HepG2 (cell line): ENCODE measurements around the gene CEP170. TPM values are rescaled to one million over a fixed set of nuclear protein-coding genes. Genes with fewer than 3 reads are reported as not detected.

Experiments
- ATAC-seq: fragments of 200-7000 bp; cut with Tn5 transposase; 3 replicates; pipeline ENCODE4 v1.9.1; 2020; ENCODE audit warnings: mild to moderate bottlenecking, moderate library complexity
- BruUV-seq: library from RNA; stranded (reverse); fragments of 400-500 nt; replicated peaks from 2 replicates; lab custom pipeline; 2021; lab: Mats Ljungman, UMichigan
- CTCF ChIA-PET: fragments of 300-600 bp; formaldehyde crosslinking; extraction: SDS; loops from one replicate; lab custom pipeline; 2021; ENCODE audit warnings: low total read pairs, inconsistent platforms, low intra/inter-chr PET ratio; lab: Yijun Ruan, JAX
- POLR2A ChIA-PET: fragments of 350-600 bp; sonication (Branson Sonifier 250); formaldehyde crosslinking; loops from one replicate; lab custom pipeline; 2020; ENCODE audit warnings: antibody characterized with exemption, inconsistent platforms; lab: Yijun Ruan, JAX
- DNase-seq: peaks from one replicate; pipeline ENCODE4 v3.0.0-alpha.2; 2015; ENCODE audit warnings: low spot score
- FAIRE-seq: peaks from 3 replicates; lab custom pipeline; 2011; peaks lifted over from hg19 to GRCh38; lab: Jason Lieb, UNC
- H2AFZ ChIP-seq: one replicate; pipeline ENCODE4 v1.6.1; 2011; ENCODE audit warnings: low read length, inconsistent platforms
- H3K27ac ChIP-seq: fragments of 300-600 bp; 3 replicates; pipeline ENCODE4 v1.8.0; 2011; ENCODE audit warnings: mixed run types, mild to moderate bottlenecking, mixed read lengths, low read length, inconsistent platforms; ENCODE audit not compliant: insufficient read depth; ENCODE audit errors: extremely low read length
- H3K27me3 ChIP-seq, 2 experiments: fragments of 200-600 bp in 1 of 2; 2 replicates in 1 of 2; 3 replicates in 1 of 2; pipeline versions ENCODE4 v1.6.0 to v1.8.0; 2011; ENCODE audit warnings: low read length in 2 of 2, mild to moderate bottlenecking in 2 of 2, moderate library complexity in 2 of 2, inconsistent platforms in 1 of 2; ENCODE audit not compliant: insufficient read depth in 2 of 2, control insufficient read depth in 1 of 2
- H3K36me3 ChIP-seq, 2 experiments: fragments of 200-600 bp in 1 of 2; replicated peaks in 1 of 2; 2 replicates in 1 of 2; 3 replicates in 1 of 2; pipeline versions ENCODE4 v1.5.1 to v1.8.0; 2011; ENCODE audit warnings: low read length in 2 of 2, inconsistent platforms in 1 of 2; ENCODE audit not compliant: insufficient read depth in 2 of 2, control insufficient read depth in 1 of 2
- H3K4me1 ChIP-seq: 2 replicates; pipeline ENCODE4 v1.5.1; 2012; ENCODE audit warnings: low read length, inconsistent platforms; ENCODE audit not compliant: insufficient read depth
- H3K4me2 ChIP-seq: 2 replicates; pipeline ENCODE4 v1.6.0; 2011; ENCODE audit warnings: low read depth, low read length, inconsistent platforms
- H3K4me3 ChIP-seq, 3 experiments: fragments of 200-600 bp in 1 of 3; sonication (generic), shearing (Covaris generic) in 1 of 3; replicated peaks in 1 of 3; 2 replicates each; pipeline ENCODE4 v1.5.1; 2011 to 2016; ENCODE audit warnings: low read length in 3 of 3, inconsistent platforms in 2 of 3, low read depth in 2 of 3, mild to moderate bottlenecking in 2 of 3, control low read depth in 1 of 3, mixed read lengths in 1 of 3; ENCODE audit not compliant: insufficient read depth in 1 of 3
- H3K79me2 ChIP-seq: one replicate; pipeline ENCODE4 v1.6.1; 2011; ENCODE audit warnings: low read length, inconsistent platforms; ENCODE audit not compliant: insufficient read depth
- H3K9ac ChIP-seq: 2 replicates; pipeline ENCODE4 v1.6.0; 2011; ENCODE audit warnings: mild to moderate bottlenecking, low read depth, low read length, inconsistent platforms; ENCODE audit not compliant: insufficient read depth
- H3K9me3 ChIP-seq: 2 replicates; pipeline ENCODE4 v1.5.1; 2012; ENCODE audit warnings: mild to moderate bottlenecking, low read length
- H4K20me1 ChIP-seq: 2 replicates; pipeline ENCODE4 v1.6.0; 2011; ENCODE audit warnings: inconsistent platforms, mild to moderate bottlenecking, low read length, moderate library complexity; ENCODE audit not compliant: insufficient read depth
- CREB1 ChIP-seq, 2 experiments: fragments of 450-650 bp in 1 of 2; IDR thresholded peaks; 2 replicates each; pipeline ENCODE4 v1.6.1; 2016 to 2017; ENCODE audit warnings: control low read depth in 1 of 2, mild to moderate bottlenecking in 1 of 2, missing compliant biosample characterization in 1 of 2, missing genetic modification characterization in 1 of 2
- JUNB ChIP-seq: sonication (generic); formaldehyde crosslinking; IDR thresholded peaks from 2 replicates; pipeline ENCODE4 v1.8.0; 2022; ENCODE audit warnings: missing genetic modification reagents, mild to moderate bottlenecking, borderline replicate concordance
- KMT2B ChIP-seq: IDR thresholded peaks from 2 replicates; pipeline ENCODE4 v1.6.1; 2016; ENCODE audit warnings: missing genetic modification reagents, missing compliant biosample characterization
- MEF2D ChIP-seq: sonication (generic); formaldehyde crosslinking; IDR thresholded peaks from 2 replicates; pipeline ENCODE4 v1.5.1; 2020; ENCODE audit warnings: mild to moderate bottlenecking, missing genetic modification reagents
- MTF1 ChIP-seq: sonication (generic); formaldehyde crosslinking; IDR thresholded peaks from 2 replicates; pipeline ENCODE4 v1.5.0; 2020; ENCODE audit warnings: missing genetic modification reagents
- PHF8 ChIP-seq: sonication (generic); formaldehyde crosslinking; IDR thresholded peaks from 2 replicates; pipeline ENCODE4 v1.5.0; 2020; ENCODE audit warnings: missing genetic modification reagents
- REPIN1 ChIP-seq: sonication (generic); formaldehyde crosslinking; IDR thresholded peaks from 2 replicates; pipeline ENCODE4 v1.8.0; 2022; ENCODE audit warnings: missing genetic modification reagents, low read depth, mild to moderate bottlenecking, borderline replicate concordance
- RFX1 ChIP-seq: fragments of 450-650 bp; IDR thresholded peaks from 2 replicates; pipeline ENCODE4 v1.6.1; 2017
- SNAPC2 ChIP-seq: sonication (generic); formaldehyde crosslinking; IDR thresholded peaks from 2 replicates; pipeline ENCODE4 v1.8.1; 2022; ENCODE audit warnings: mild to moderate bottlenecking, missing genetic modification reagents
- XBP1 ChIP-seq: sonication (generic); formaldehyde crosslinking; IDR thresholded peaks from 2 replicates; pipeline ENCODE4 v1.5.0; 2020; ENCODE audit warnings: missing genetic modification reagents
- ZNF282 ChIP-seq: fragments of 450-650 bp; IDR thresholded peaks from 2 replicates; pipeline ENCODE4 v1.6.1; 2018; ENCODE audit not compliant: partially characterized antibody
- WGBS: methylation state at CpG from one replicate; pipeline ENCODE4 v1.1.6; 2017; ENCODE audit warnings: low lambda C conversion rate; 5-methylcytosine and 5-hydroxymethylcytosine counted together
- in situ Hi-C: cut with HindIII; loops from 2 replicates; pipeline ENCODE4 v1.10.0; 2017; ENCODE audit warnings: low pct_unique_long_range_greater_than_20kb; ENCODE audit not compliant: extremely low pct_ligation_motif_present
- intact Hi-C: fragments of 100-400 bp; cut with micrococcal nuclease; formaldehyde crosslinking; loops from one replicate; pipeline ENCODE4 v1.10.0; 2022; ENCODE audit not compliant: unreplicated experiment
- polyA plus RNA-seq, 8 experiments: library from polyadenylated mRNA; depleted of rRNA in 3 of 8; stranded (reverse) in 7 of 8; unstranded in 1 of 8; fragments of >200 nt; fragmentation: Illumina TruSeq in 4 of 8; extraction: Trizol in 4 of 8; gene quantifications; 2 replicates each; pipeline versions ENCODE4 v1.2.1 to v1.2.3, GENCODE V29; 2011 to 2016; ENCODE audit warnings: low read depth in 4 of 8, missing spikeins in 1 of 8, mixed read lengths in 1 of 8; ENCODE audit not compliant: insufficient read depth in 1 of 8
- total RNA-seq, 5 experiments: library from RNA; depleted of rRNA; stranded (reverse); fragments of >200 nt; fragmentation: Illumina TruSeq; extraction: Trizol; gene quantifications; 2 replicates each; pipeline ENCODE4 v1.2.3, GENCODE V29; 2016; ENCODE audit warnings: low read depth in 1 of 5
- TF ChIP-seq, protein P1 (sequence below), 2 experiments: sonication (generic) in 1 of 2; formaldehyde crosslinking in 1 of 2; IDR thresholded peaks; 2 replicates each; pipeline versions ENCODE4 v1.4.0 to v1.6.1; 2016 to 2020; ENCODE audit warnings: borderline replicate concordance in 1 of 2, low read depth in 1 of 2, mild to moderate bottlenecking in 1 of 2, missing genetic modification reagents in 1 of 2
- TF ChIP-seq, protein P2 (sequence below): sonication (generic); formaldehyde crosslinking; IDR thresholded peaks from 2 replicates; pipeline ENCODE4 v1.8.0; 2022; ENCODE audit warnings: mild to moderate bottlenecking, missing genetic modification reagents, moderate library complexity
- TF ChIP-seq, protein P3 (sequence below): sonication (generic); formaldehyde crosslinking; IDR thresholded peaks from 2 replicates; pipeline ENCODE4 v1.4.0; 2020; ENCODE audit warnings: missing genetic modification reagents
- TF ChIP-seq, protein P4 (sequence below): sonication (generic); formaldehyde crosslinking; IDR thresholded peaks from 2 replicates; pipeline ENCODE4 v1.8.0; 2022; ENCODE audit warnings: low read depth, missing genetic modification reagents
- TF ChIP-seq, protein P5 (sequence below): sonication (generic); formaldehyde crosslinking; IDR thresholded peaks from 2 replicates; pipeline ENCODE4 v1.4.0; 2020; ENCODE audit warnings: missing genetic modification reagents

The CEP170 gene
- total and polyA plus RNA-seq, 2 of the 13 experiments (the other 11 are each of a cell fraction or from before 2014, with no cell fraction given), result 23.0 to 28.6 TPM

DNA sequence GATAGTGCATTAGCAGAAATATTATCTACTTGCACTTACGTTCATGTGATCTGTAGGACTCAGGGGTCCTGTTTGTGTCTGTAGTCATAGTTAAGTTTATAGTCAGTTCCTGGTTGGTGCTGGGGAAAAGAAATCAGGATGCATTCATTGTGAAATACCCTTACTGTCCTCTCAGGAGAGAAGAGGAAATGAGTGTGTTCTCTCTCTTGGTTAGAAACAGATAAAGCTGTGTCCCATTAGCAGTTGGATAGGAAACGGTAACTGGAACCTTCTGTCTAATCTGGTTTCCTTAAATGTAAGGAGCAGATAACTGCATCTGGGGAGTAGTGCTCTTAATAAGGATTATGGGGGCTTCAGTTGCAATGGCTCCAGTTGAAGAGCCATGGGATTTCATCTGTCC, 9.6 kb upstream of the CEP170 start:
- H3K4me1 ChIP-seq, result no peaks in the 10 kb centered on the region
- no peak for FAIRE-seq
- TF ChIP-seq CREB1 (IDR thresholded peaks at IDR 0.05) (no peak), CREB1 (CRISPR knock-in tag; IDR thresholded peaks at IDR 0.05) (no peak), XBP1 (no peak), REPIN1 (no peak), PHF8 (no peak), RFX1 (no peak), MTF1 (no peak), ZNF282 (no peak), KMT2B (no peak), SNAPC2 (CRISPR knock-in tag) (no peak), JUNB (no peak), MEF2D (CRISPR knock-in tag) (no peak)
- TF ChIP-seq, protein P1, sequence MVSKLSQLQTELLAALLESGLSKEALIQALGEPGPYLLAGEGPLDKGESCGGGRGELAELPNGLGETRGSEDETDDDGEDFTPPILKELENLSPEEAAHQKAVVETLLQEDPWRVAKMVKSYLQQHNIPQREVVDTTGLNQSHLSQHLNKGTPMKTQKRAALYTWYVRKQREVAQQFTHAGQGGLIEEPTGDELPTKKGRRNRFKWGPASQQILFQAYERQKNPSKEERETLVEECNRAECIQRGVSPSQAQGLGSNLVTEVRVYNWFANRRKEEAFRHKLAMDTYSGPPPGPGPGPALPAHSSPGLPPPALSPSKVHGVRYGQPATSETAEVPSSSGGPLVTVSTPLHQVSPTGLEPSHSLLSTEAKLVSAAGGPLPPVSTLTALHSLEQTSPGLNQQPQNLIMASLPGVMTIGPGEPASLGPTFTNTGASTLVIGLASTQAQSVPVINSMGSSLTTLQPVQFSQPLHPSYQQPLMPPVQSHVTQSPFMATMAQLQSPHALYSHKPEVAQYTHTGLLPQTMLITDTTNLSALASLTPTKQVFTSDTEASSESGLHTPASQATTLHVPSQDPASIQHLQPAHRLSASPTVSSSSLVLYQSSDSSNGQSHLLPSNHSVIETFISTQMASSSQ (IDR thresholded peaks at IDR 0.05; ENCODE audit: low read depth), result no peak
- TF ChIP-seq, protein P1 (CRISPR knock-in tag; IDR thresholded peaks at IDR 0.05; ENCODE audit: borderline replicate concordance), result no peak
- TF ChIP-seq, protein P2, sequence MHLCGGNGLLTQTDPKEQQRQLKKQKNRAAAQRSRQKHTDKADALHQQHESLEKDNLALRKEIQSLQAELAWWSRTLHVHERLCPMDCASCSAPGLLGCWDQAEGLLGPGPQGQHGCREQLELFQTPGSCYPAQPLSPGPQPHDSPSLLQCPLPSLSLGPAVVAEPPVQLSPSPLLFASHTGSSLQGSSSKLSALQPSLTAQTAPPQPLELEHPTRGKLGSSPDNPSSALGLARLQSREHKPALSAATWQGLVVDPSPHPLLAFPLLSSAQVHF (CRISPR knock-in tag), result no peak
- TF ChIP-seq, protein P3, sequence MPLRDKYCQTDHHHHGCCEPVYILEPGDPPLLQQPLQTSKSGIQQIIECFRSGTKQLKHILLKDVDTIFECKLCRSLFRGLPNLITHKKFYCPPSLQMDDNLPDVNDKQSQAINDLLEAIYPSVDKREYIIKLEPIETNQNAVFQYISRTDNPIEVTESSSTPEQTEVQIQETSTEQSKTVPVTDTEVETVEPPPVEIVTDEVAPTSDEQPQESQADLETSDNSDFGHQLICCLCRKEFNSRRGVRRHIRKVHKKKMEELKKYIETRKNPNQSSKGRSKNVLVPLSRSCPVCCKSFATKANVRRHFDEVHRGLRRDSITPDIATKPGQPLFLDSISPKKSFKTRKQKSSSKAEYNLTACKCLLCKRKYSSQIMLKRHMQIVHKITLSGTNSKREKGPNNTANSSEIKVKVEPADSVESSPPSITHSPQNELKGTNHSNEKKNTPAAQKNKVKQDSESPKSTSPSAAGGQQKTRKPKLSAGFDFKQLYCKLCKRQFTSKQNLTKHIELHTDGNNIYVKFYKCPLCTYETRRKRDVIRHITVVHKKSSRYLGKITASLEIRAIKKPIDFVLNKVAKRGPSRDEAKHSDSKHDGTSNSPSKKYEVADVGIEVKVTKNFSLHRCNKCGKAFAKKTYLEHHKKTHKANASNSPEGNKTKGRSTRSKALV (CRISPR knock-in tag), result no peak
- TF ChIP-seq, protein P4, sequence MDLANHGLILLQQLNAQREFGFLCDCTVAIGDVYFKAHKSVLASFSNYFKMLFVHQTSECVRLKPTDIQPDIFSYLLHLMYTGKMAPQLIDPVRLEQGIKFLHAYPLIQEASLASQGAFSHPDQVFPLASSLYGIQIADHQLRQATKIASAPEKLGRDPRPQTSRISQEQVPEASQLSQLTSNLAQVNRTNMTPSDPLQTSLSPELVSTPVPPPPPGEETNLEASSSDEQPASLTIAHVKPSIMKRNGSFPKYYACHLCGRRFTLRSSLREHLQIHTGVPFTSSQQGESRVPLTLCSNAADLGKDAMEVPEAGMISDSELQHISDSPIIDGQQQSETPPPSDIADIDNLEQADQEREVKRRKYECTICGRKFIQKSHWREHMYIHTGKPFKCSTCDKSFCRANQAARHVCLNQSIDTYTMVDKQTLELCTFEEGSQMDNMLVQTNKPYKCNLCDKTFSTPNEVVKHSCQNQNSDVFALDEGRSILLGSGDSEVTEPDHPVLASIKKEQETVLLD, result no peak
- TF ChIP-seq, protein P5, sequence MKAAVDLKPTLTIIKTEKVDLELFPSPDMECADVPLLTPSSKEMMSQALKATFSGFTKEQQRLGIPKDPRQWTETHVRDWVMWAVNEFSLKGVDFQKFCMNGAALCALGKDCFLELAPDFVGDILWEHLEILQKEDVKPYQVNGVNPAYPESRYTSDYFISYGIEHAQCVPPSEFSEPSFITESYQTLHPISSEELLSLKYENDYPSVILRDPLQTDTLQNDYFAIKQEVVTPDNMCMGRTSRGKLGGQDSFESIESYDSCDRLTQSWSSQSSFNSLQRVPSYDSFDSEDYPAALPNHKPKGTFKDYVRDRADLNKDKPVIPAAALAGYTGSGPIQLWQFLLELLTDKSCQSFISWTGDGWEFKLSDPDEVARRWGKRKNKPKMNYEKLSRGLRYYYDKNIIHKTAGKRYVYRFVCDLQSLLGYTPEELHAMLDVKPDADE, result no peak
- TF ChIP-seq, all 625 proteins: peak for 0
- ChIA-PET CTCF (no interaction called here), POLR2A (no interaction called here)
- Histone ChIP-seq H3K36me3 (no peaks in the 10 kb centered on the region), H3K27me3 (no peaks in the 10 kb centered on the region), H3K9ac (no peak overlapping the region), H3K79me2 (no peaks in the 10 kb centered on the region), H3K27ac (no peak overlapping the region), H3K4me3 (no peak overlapping the region), H2AFZ (no peak overlapping the region), H3K4me2 (no peak overlapping the region), H4K20me1 (no peaks in the 10 kb centered on the region), H3K9me3 (no peaks in the 10 kb centered on the region)
- DNase-seq, result no peak
- no peak for ATAC-seq
- in situ Hi-C loops, result no loop called here
- WGBS, result 96% methylated on average over 2 of the region's 2 CpGs
- intact Hi-C loops, result no loop called here
- no TSS peak for BruUV-seq
